ENCODE results near the gene SDHD.

DNA sequence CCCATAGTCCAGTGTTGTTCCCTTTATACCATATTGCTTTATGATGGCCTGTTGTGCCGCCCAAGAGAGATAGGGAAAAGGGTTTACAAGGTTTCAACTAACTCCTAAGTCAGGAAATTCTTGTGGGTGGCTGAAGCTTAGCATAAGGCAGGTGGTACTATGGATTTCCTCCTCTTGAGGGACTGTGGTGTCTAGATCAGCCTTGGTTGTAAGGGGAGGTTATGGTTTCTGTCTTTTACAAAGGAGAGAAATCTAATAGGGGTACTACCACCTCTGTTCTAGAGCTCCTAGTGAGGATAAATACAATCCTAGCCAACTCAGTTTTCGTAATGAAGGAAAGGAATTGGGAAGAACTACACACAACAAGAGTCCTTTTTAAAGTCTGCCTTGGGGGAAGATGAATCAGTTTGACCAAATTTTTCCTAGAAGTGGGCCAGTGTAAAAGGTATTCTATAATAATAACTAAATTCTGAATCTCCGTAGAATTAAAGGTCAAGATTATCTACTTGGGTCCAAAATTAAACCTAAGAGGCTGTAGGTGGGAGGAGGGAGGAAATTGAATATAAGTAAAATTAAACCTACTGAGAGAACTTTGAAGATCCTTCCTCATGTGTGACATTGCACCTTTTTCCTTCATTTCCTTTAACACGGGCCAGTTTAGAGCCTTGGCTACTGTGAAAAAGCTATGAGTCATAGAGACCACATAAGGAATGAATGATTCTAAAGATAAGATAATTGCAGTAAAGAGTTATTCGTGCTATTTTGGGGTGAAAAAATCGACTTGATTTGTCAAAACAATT lies 44.3 kb upstream of the SDHD start:
- TF ChIP-seq, protein P1, sequence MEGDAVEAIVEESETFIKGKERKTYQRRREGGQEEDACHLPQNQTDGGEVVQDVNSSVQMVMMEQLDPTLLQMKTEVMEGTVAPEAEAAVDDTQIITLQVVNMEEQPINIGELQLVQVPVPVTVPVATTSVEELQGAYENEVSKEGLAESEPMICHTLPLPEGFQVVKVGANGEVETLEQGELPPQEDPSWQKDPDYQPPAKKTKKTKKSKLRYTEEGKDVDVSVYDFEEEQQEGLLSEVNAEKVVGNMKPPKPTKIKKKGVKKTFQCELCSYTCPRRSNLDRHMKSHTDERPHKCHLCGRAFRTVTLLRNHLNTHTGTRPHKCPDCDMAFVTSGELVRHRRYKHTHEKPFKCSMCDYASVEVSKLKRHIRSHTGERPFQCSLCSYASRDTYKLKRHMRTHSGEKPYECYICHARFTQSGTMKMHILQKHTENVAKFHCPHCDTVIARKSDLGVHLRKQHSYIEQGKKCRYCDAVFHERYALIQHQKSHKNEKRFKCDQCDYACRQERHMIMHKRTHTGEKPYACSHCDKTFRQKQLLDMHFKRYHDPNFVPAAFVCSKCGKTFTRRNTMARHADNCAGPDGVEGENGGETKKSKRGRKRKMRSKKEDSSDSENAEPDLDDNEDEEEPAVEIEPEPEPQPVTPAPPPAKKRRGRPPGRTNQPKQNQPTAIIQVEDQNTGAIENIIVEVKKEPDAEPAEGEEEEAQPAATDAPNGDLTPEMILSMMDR (conservative IDR thresholded peaks at IDR 0.05) = no peak
- TF ChIP-seq EZH2 (IDR thresholded peaks at IDR 0.05; ENCODE audit: low read depth) = no peak

All from PC-9 (cell line).